GM08714 (cell line): ENCODE measurements around the gene SLC37A1.

Experiments used
- H3K4me3 ChIP-seq: fragments of 200-500 bp; sonication (Bioruptor generic); 2 replicates; pipeline ENCODE4 v1.5.1; 2014; ENCODE audit warnings: mild to moderate bottlenecking, low read length, inconsistent platforms
- ZNF274 ChIP-seq: IDR thresholded peaks from 2 replicates; pipeline ENCODE4 v1.6.1; 2012; ENCODE audit warnings: mild to moderate bottlenecking, low read depth, low read length

SLC37A1 gene

DNA sequence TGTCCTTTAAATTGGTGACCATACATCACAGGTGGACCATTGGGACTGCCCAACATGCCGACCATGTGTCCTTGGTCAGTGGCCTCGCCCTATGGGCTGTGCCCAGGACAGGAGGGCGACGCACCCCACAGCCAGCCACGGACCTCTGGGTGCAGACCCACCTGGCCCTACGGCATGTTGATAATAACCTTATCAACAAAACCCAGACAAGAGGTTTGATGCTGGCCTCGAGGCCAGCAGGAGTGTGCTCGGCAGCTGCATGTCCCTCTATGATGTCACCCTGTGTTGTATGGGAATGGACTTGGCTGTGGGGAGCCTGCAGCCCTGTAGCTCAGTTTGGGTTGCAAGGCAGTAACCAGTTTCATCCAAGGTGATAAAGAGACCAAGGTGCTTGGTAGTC, 32.1 kb downstream of the SLC37A1 start:
- TF ChIP-seq ZNF274, result no peak
- H3K4me3 ChIP-seq, result no peak overlapping the region

- H3K4me3 ChIP-seq, result no peak overlapping the region
- TF ChIP-seq ZNF274, result no peak
Measured at GRCh38 chr21:42546433-42546832, 32.8 kb downstream of the SLC37A1 start.

GRCh38 chr21:42547001-42547905, 33.6 kb downstream of the SLC37A1 start:
- no peak overlapping the region for H3K4me3 ChIP-seq
- no peak for TF ChIP-seq ZNF274

GRCh38 chr21:42547906-42548365, 34.3 kb downstream of the SLC37A1 start:
- no peak for TF ChIP-seq ZNF274

GRCh38 chr21:42548687-42549406, 35.2 kb downstream of the SLC37A1 start:
- no peak for TF ChIP-seq ZNF274
- no peak overlapping the region for H3K4me3 ChIP-seq

More at GRCh38 chr21:42547906-42548365, 34.3 kb downstream of the SLC37A1 start:
- no peak overlapping the region for H3K4me3 ChIP-seq

GRCh38 chr21:42550817-42551216, 37.2 kb downstream of the SLC37A1 start:
- H3K4me3 ChIP-seq, result no peak overlapping the region
- no peak for TF ChIP-seq ZNF274

DNA sequence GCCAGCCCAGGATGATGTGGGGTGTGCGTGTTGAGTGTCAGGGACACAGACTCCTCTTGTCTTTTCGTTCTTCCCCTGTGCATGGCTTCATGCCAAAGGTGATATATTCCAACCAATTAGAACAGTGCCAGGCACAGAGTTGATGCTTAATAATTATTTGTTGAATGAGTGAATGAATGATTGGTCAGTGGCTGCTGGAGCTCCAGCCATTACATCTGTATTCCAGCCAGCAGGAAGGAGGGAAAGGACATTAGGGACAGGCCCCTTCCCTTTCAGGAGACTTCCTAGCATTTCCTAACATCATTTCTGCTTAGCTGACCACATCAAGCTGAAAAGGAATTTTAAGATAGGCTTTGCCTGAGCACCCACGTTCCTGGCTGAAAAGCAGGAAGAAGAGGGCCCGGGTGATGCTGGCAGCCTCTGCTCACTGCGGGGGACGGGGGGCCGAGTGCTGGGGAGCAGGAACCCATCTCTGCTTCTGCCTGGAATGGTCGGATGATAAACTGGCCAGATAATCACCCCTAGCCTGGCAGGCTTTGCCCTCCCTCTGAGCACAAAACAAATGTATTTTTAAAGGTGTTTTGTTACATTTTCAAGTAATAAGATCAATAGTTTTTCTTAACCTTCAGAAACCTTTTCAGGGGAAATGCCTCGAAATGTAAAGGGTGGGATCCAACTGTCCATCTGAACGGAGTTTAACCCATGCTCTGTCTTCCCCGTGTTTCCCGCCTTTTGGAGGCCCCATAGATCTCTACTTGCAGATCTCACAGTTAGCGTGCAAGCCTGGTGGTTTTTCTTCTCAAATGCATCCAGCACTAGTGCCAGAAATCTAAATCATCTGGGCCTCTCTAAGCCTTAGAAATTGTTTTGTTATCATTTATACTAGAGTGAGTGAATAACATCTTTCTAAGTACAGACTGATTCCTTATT, 39.0 kb downstream of the SLC37A1 start:
- TF ChIP-seq ZNF274, result no peak
- no peak overlapping the region for H3K4me3 ChIP-seq

DNA sequence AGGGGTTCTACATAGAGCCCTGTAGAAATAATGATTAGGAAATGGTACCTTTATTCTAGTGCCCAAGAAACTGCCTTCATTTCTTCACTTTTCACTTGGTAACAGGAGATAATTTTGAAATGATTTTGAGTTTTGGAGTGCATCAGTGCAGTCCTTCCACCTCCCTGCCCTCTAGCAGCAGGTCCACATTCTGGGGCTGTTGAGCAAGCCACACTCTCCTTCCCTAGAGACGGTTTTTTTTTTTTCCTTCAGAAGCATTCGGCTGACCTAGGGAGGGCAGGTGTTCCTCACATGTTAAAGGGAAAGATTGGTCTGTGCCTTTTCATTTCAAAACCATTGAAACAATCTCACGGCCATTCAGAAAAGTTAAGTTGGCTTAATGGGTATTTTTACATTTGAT, 39.8 kb downstream of the SLC37A1 start:
- TF ChIP-seq ZNF274, result no peak
- no peak overlapping the region for H3K4me3 ChIP-seq

GRCh38 chr21:42554251-42554961, 40.8 kb downstream of the SLC37A1 start:
- no peak overlapping the region for H3K4me3 ChIP-seq
- no peak for TF ChIP-seq ZNF274

DNA sequence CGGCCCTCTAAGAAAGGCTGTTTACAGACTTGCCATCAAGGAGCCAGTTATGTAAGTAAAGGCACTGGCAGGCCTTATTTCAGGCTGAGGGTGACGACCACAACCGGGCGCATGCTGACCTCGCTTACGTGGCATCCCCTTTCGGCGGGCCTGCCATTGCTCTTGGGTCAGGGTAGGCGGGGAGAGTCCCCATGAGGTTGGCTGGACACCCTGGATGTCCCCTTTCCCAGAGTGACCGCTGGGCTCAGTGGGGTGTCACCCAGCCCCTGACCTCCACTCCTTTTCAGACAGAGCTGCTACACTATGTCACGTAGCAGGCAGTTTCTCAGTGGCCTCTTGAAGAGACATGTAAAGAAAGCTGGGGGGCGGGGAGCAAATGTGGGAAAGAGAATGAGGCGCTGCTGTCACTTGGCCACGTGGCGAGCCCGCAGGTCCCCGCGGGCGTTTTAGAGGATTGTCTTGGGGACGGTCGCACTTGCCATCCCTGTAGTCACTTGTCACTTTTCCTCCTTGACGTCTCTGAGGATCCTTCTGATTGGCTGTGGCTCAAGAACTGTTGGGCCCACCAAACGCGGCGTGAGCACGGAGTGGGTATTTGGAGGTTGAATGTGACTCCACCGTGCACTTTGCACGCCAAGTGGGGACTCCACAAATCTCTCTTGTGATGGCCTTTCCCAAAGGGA, 42.2 kb downstream of the SLC37A1 start:
- H3K4me3 ChIP-seq, result no peak overlapping the region
- TF ChIP-seq ZNF274, result no peak

- H3K4me3 ChIP-seq, result no peak overlapping the region
- no peak for TF ChIP-seq ZNF274
Measured at GRCh38 chr21:42556476-42556875, 42.8 kb downstream of the SLC37A1 start.

DNA sequence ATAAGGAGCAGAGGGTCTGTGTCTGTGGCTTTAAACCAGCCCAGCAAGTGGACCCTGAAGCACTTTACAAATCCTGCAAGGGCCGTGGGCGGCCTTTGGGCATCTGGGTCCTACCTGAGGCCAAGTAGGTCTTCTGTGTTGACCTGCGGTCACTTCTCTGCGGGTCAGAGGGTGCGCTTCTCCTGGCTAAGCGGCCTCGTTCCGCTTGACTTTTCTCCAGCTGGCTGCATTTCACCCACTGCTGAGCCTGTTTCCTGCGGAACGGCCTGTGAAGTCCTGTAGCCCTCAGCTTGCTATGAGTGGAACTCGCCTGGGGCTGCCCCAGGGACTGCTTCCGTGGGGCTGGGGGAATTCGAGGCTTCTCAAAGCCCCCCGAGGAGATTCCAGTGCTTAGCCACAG, 43.3 kb downstream of the SLC37A1 start:
- H3K4me3 ChIP-seq, result no peak overlapping the region
- TF ChIP-seq ZNF274, result no peak

GRCh38 chr21:42557420-42557819, 43.8 kb downstream of the SLC37A1 start:
- no peak for TF ChIP-seq ZNF274
- no peak overlapping the region for H3K4me3 ChIP-seq
